ENCODE data around the gene PLA2G2C.
A peak's percentile ranks its signal among the peaks of the same experiment; 100 is the strongest.

The PLA2G2C gene

GRCh38 chr1:20198296-20198695, 12.0 kb upstream of the PLA2G2C start:
- no peak for TF ChIP-seq JUND (IDR thresholded peaks at IDR 0.05; ENCODE audit: low read depth)
- no peak for DNase-seq (ENCODE audit: low read depth in 1 of 2, low spot score in 1 of 2)
- in situ Hi-C loops (cut with HindIII; ENCODE audit: low pct_unique_long_range_greater_than_20kb, low sequenced_read_pairs) = no loop called here

- no peak for DNase-seq (ENCODE audit: low read depth in 1 of 2, low spot score in 1 of 2)
- in situ Hi-C loops (cut with HindIII; ENCODE audit: low pct_unique_long_range_greater_than_20kb, low sequenced_read_pairs) = no loop called here
- TF ChIP-seq JUND (IDR thresholded peaks at IDR 0.05; ENCODE audit: low read depth) = no peak
Measured at GRCh38 chr1:20197329-20197791, 11.0 kb upstream of the PLA2G2C start.

GRCh38 chr1:20195462-20195780, 9.1 kb upstream of the PLA2G2C start:
- in situ Hi-C loops (cut with HindIII; ENCODE audit: low pct_unique_long_range_greater_than_20kb, low sequenced_read_pairs) = no loop called here
- no peak for TF ChIP-seq JUND (IDR thresholded peaks at IDR 0.05; ENCODE audit: low read depth)
- no peak for DNase-seq (ENCODE audit: low read depth in 1 of 2, low spot score in 1 of 2)

- peak; percentile 30 to 77 for DNase-seq (ENCODE audit: low read depth in 1 of 2, low spot score in 1 of 2)
- TF ChIP-seq JUND (IDR thresholded peaks at IDR 0.05; ENCODE audit: low read depth) = no peak
- in situ Hi-C loops (cut with HindIII; ENCODE audit: low pct_unique_long_range_greater_than_20kb, low sequenced_read_pairs) = no loop called here
Measured at GRCh38 chr1:20194757-20195461, 8.6 kb upstream of the PLA2G2C start.

GRCh38 chr1:20194224-20194623, 7.9 kb upstream of the PLA2G2C start:
- in situ Hi-C loops (cut with HindIII; ENCODE audit: low pct_unique_long_range_greater_than_20kb, low sequenced_read_pairs) = no loop called here
- no peak for TF ChIP-seq JUND (IDR thresholded peaks at IDR 0.05; ENCODE audit: low read depth)
- DNase-seq (ENCODE audit: low read depth in 1 of 2, low spot score in 1 of 2) = no peak

- no peak for DNase-seq (ENCODE audit: low read depth in 1 of 2, low spot score in 1 of 2)
- in situ Hi-C loops (cut with HindIII; ENCODE audit: low pct_unique_long_range_greater_than_20kb, low sequenced_read_pairs) = no loop called here
- TF ChIP-seq JUND (IDR thresholded peaks at IDR 0.05; ENCODE audit: low read depth) = no peak
Measured at GRCh38 chr1:20192871-20193411, 6.6 kb upstream of the PLA2G2C start.

GRCh38 chr1:20192364-20192763, 6.0 kb upstream of the PLA2G2C start:
- no peak for DNase-seq (ENCODE audit: low read depth in 1 of 2, low spot score in 1 of 2)
- TF ChIP-seq JUND (IDR thresholded peaks at IDR 0.05; ENCODE audit: low read depth) = no peak
- in situ Hi-C loops (cut with HindIII; ENCODE audit: low pct_unique_long_range_greater_than_20kb, low sequenced_read_pairs) = no loop called here

GRCh38 chr1:20191266-20191825, 5.0 kb upstream of the PLA2G2C start:
- in situ Hi-C loops (cut with HindIII; ENCODE audit: low pct_unique_long_range_greater_than_20kb, low sequenced_read_pairs) = no loop called here
- DNase-seq (ENCODE audit: low read depth in 1 of 2, low spot score in 1 of 2) = no peak
- TF ChIP-seq JUND (IDR thresholded peaks at IDR 0.05; ENCODE audit: low read depth) = no peak

- no peak for TF ChIP-seq JUND (IDR thresholded peaks at IDR 0.05; ENCODE audit: low read depth)
- in situ Hi-C loops (cut with HindIII; ENCODE audit: low pct_unique_long_range_greater_than_20kb, low sequenced_read_pairs) = no loop called here
- no peak for DNase-seq (ENCODE audit: low read depth in 1 of 2, low spot score in 1 of 2)
Measured at GRCh38 chr1:20190256-20191160, 4.2 kb upstream of the PLA2G2C start.

- no peak for TF ChIP-seq JUND (IDR thresholded peaks at IDR 0.05; ENCODE audit: low read depth)
- in situ Hi-C loops (cut with HindIII; ENCODE audit: low pct_unique_long_range_greater_than_20kb, low sequenced_read_pairs) = no loop called here
- no peak for DNase-seq (ENCODE audit: low read depth in 1 of 2, low spot score in 1 of 2)
Measured at GRCh38 chr1:20189664-20190063, 3.3 kb upstream of the PLA2G2C start.

GRCh38 chr1:20188455-20188817, 2.1 kb upstream of the PLA2G2C start:
- in situ Hi-C loops (cut with HindIII; ENCODE audit: low pct_unique_long_range_greater_than_20kb, low sequenced_read_pairs) = no loop called here
- no peak for DNase-seq (ENCODE audit: low read depth in 1 of 2, low spot score in 1 of 2)
- TF ChIP-seq JUND (IDR thresholded peaks at IDR 0.05; ENCODE audit: low read depth) = no peak

- in situ Hi-C loops (cut with HindIII; ENCODE audit: low pct_unique_long_range_greater_than_20kb, low sequenced_read_pairs) = no loop called here
- no peak for TF ChIP-seq JUND (IDR thresholded peaks at IDR 0.05; ENCODE audit: low read depth)
- DNase-seq (ENCODE audit: low read depth in 1 of 2, low spot score in 1 of 2) = no peak
Measured at GRCh38 chr1:20187813-20188454, 1.6 kb upstream of the PLA2G2C start.

Measured in T47D (cell line).